Stimulated activated CD8-positive, alpha-beta memory T cell treated with anti-CD3 and anti-CD28 coated beads, Interleukin-15, amount 100 ng/mL, for 24 hours (primary cell): Measurements from ENCODE around the gene HNRNPC.
"Not testable (repeated sequence)": the region's sequence is repeated elsewhere in the genome, so short reads cannot be mapped to it uniquely, and the experiment has no call there.

Experiments
- DNase-seq: peaks from one replicate; pipeline ENCODE4 v3.0.0-alpha.2; 2020; ENCODE audit warnings: low read depth

The HNRNPC gene

DNA sequence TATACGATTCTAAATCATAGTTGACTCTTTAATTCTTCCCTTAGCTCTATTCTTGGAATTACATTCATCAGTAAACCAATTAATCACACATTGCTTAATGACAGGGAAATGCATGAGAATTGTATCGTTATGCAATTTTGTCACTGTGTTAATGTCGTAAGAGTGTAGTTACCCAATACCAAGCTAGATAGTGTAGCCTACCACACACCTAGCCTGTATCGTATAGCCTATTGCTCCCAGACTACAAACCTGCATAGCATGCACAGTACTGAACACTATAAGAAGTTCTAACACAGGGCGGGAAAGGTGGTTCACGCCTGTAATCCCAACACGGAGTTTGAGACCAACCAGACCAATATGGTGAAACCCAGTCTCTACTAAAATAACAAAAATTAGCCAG, 24.7 kb downstream of the HNRNPC start:
- no peak for DNase-seq

DNA sequence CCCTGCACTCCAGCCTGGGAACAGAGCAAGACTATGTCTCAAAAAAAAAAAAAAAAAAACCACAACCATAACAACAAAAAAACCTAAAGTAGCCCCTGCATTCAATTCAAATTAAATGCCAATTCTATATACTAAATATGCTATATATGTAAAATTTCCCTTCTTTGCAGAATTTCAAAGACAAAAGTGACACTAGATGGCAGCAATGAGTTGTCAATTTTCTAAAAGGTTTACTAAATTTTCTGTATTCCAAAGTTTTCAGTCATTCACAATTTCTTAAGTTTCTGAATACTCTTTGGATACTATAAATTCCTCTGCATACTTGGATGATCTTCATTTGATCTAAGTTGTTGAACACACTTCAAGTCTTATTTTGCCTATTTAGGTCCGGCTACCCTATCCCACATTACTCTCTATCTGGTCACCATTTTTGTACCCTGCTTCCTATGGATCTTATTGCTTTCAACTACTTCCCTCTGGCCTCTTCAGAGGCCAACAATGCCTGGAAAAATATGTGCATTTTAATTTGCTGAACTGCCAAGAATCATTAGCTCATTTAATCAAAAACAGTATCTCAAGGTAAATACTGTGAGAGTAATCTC, 27.9 kb downstream of the HNRNPC start:
- DNase-seq: no peak

DNA sequence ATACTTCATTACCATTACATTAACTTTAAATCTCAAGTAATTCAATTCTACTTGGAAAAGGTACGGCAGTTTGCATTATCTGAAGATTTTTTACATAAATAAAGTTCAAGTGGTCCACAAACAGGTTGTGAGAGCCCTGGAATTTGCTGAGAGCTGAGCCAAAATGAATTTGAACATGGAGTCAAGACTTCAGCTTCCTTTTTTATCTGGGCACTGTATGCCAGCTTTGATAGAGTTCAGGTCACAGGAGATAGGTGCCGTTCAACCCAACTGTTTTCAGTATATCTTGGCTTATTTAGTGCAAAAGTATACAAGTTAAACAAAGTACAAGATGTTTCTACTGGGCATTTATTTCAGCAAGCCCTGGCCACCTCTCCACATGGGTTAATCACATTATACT, 28.8 kb downstream of the HNRNPC start:
- no peak for DNase-seq

DNA sequence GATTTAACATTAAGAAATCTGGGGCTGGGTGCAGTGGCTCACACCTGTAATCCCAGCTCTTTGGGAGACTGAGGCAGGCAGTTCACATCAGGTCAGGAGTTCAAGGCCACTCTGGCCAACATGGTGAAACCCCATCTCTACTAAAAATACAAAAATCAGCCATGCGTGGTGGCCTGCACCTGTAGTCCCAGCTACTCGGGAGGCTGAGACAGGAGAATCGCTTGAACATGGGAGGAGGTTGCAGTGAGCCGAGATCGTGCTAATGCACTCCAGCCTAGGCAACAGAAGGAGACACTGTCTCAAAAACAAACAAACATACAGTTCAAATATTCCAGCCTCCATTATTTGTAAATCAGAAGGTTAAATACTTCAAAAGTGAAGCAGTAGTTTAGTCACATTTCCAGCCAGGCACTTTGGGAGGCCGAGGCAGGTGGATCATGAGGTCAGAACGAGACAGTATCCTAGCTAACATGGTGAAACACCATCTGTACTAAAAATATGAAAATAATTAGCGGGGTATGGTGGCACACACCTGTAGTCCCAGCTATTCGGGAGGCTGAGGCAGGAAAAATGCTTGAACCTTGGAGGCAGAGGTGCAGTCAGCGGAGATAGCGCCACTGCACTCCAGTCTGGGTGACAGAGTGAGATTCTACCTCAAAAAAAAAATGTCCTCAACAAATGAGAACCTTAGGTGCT, 30.3 kb downstream of the HNRNPC start:
- no peak for DNase-seq

DNA sequence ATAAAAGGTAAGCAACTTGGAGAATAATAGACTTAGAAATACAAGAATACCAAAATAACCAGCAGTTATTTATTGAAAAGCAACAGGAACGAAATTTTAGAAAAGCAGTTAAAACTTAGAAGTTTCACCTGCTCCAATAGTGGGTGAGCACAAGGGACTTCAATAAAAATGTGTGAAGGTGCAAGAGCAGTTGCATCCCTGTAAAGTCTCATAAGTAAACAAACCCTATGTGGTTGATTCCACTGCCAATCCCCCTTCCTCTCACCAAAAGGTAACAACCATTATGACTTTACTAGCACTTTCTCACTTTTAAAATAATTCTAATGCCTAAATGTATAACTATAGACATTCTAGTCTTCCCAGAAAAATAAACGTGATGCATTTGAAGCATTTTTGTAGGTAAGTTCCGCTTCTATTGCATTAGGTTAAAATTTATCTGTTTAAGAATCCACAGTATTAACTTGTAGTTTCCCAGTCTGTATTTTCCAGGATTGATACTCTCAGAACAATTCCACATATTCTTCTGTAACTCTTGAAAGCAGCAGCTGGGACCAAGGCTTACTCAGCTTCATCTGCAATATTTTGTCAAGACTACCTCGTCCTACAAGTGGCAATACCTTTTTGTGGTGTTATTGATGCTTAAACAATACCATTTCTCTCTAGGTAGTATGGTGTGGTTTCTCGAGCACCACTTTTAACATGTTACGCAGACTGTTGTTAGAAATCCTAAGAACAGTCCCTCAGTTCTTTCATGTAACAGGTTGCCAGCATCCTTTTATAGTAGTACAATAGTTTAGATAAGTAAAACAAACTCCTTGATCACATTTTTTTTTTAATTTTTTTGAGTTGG, 32.1 kb downstream of the HNRNPC start:
- no peak for DNase-seq

DNA sequence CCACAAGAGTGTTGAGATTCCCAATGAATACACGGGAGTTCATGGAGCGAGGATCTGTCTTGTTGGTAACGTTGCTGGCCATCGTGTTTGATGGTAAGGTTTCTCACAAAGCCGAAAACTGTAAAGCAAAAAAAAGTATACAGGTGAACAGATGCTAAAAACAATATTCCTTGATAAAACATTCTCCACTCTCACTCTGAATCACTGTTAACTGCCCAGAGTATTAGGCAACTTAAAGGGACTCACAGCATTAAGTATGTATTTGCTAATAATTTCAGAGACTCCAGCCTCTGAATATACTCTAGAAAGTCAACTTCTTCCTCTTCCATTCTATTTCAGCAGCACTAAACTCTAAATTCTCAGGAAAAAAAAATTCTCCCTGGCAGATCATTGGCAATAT, 35.1 kb downstream of the HNRNPC start:
- no peak for DNase-seq

DNA sequence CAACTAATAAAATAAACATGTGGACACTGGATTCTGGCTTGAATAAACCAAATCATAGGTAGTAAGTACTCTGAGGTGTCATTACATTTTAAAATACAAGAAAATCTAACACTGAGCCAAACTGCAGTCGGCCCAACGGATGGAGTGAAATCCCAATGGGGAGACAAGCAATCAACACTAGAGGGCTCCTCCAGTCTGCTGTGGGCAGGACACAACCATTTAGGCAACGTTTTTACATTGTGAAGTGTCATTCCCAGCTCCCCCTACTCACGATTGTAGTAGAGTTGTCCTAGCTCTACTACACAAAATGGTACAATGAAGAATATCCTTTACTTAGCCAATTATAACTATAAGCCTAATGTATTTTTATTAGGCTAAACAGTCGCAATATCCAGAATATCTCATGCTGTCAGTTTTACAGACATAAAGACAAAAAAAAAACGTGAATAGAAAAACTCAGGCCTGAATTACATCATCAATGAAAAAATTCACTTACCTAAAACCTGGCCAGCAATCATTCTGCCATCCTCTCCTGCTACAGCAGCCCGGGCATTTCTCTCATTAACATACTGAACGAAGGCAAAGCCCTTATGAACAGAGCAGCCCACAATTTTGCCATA, 35.7 kb downstream of the HNRNPC start:
- no peak for DNase-seq

DNA sequence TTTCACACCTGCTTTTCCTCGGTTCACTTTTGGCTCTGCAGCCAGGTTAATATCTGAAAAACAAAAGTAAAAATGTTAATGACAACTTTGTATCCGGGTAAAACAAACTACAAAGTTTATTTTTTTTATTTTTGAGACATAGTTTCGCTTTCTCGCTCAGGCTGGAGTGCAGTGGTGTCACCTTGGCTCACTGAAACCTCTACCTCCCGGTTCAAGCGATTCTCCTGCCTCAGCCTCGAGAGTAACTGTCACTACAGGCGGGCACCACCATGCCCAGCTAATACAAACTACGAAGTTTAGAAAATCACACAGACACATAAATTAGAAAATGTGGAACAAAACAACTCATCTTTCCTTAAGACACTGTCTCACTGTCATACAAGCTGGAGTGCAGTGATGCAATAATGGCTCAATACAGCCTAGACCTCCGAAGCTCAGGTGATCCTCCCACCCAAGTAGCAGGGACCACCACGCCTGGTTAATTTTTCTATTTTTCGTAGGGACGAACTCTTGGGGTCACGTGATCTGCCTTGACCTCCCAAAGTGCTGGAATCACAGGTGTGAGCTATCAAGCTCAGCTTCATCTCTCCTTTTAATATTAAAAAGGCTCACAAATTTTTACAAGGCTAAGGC, 38.1 kb downstream of the HNRNPC start:
- no peak for DNase-seq

DNA sequence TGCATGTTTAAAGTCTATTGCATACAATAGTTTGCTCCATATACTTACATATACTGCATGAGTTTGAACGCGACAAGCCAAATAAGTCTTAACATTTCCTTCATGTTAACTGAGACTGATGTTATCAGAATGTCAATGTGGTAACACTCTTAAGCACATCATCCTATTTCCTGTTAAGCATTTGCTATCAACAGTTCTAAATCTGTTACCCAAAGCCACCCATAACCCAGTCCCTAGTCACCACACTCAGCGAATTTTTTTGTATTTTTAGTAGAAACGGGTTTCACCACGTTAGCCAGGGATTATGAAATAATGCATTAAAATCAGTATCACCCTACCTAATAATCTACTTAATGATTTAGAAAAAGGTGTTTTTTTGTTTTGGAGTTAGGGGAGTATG, 39.4 kb downstream of the HNRNPC start:
- DNase-seq: no peak

DNA sequence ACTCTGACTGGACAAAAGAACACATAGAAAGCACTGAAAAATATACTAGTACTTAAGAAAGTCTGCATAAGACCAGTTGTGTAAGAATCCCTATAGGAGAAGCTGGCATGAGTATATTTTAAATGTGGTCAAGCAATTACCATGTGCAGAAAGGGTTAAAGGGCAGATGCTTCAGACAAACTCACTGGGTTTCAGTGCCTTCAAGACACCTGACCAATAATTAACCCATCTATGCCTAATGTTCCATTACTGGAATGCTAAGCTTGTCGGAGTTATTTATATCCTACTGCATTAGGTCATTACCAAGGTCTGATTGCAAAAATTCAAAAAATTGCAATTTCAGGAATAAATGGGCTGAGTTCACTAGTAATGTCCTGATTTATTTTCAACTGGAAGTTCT, 41.3 kb downstream of the HNRNPC start:
- DNase-seq: no peak

DNA sequence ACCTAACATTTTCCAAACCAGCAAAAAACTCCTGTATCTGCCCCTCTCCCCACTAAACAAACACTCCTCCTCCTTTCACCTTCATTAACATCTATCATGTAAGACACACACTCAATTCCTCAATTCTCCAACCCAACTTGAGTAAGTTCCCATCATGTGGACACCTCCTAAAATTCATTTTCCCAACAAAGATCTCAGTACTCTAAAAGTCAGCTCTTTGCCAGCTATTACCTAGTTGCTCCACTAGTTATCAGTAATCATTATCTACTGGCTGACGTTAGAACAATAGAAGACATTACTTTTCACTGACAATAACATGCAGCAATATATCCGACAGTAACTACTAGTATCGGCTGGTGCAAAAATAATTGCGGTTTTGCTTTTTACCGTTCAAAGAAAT, 42.1 kb downstream of the HNRNPC start:
- no peak for DNase-seq

DNA sequence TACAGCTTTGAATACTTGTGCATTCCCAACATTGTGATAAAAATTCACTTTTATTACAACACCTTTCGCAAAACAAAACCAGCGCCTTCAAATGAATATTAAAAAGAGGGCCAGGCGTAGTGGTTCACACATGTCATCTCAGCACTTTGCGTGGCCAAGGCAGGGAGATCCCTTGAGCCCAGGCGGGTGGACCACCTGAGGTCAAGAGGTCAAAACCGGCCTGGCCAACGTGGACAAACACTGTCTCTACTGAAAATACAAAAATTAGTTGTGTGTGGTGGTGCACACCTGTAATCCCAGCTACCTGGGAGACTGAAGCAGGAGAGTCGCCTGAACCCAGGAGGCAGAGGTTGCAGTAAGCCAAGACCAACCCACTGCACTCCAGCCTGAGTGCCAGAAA, 42.8 kb downstream of the HNRNPC start:
- DNase-seq: no peak

DNA sequence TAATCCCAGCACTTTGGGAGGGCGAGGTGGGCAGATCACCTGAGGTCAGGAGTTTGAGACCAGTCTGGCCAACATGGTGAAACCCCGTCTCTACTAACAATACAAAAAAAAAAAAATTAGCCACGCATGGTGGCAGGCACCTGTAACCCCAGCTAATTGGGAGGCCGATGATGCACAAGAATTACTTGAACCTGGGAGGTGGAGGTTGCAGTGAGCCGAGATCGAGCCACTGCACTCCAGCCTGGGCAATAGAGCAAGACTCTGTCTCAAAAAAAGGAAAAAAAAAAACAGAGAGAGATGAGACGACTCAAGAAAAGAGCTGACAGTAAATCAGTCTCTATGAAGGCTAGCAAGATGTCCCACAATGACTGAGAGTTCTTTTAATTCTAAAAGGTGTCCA, 44.1 kb downstream of the HNRNPC start:
- DNase-seq: not testable (repeated sequence)

DNA sequence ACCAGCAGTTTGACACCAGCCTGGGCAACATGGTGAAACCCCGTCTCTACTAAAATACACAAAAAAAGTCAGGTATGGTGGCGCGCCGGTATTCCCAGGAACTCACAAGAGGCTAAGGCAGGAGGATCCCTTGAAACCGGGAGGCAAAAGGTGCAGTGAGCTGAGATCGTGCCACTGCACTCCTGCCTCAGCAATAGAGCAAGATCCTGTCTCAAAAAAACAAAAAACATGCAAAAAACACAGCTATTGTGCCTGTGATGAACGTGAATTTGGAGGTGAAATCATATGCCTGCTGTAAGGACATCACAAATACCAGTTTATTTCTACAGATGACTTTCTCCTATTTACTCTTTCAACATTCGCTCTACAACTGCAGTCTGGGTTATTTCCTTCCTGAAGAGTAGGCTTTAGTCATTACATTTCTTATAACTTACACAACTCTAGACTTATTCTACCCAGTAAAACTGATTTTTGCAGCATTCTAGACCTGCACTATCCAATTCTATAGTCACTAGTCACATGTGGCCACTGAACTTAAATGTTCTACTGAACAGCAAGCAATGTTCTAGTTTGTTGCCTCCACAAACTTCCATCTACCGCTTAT, 48.3 kb downstream of the HNRNPC start:
- DNase-seq: no peak

DNA sequence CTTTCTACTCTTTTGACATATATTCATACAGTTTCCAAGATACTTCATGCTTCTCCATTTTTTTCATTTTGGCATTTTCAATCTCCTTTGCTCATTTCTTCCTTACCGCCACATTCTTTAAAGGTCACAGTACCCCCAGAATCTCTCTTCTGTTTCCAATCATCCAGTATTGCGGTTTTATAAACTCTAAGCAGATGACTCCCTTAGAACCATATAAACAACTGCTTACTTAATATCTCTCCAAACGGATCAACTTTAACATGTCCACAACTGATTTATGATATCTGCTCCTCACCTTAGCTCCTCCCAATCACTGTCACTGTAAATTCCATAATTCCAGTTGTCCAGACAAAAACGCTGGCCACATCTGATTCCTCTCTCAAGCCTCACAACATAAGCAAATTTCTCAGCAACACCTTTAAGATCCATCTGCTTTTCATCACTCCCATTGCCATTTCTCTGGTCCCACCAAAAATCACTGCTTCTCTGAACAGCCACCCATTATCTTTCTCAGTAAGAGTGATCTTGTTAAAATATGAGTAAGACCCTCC, 49.6 kb downstream of the HNRNPC start:
- no peak for DNase-seq

DNA sequence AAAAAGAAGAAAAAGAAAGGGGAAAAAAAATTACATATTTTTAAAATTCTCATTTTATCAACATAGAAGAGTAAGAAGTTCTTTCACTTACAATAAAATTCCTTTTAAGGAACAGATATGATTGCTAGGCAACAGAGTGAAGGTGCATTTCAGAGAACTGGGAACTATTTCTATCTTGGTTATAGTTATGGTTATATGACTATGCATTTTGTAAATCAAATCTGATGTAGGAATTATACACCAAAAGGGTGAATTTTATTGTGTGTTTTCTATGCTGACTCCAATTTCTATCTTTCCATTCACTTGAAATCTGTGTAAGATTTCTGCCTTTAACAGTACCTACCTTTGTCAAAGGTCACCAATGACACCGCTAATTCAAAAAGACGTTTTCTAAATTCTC, 50.1 kb downstream of the HNRNPC start:
- no peak for DNase-seq

DNA sequence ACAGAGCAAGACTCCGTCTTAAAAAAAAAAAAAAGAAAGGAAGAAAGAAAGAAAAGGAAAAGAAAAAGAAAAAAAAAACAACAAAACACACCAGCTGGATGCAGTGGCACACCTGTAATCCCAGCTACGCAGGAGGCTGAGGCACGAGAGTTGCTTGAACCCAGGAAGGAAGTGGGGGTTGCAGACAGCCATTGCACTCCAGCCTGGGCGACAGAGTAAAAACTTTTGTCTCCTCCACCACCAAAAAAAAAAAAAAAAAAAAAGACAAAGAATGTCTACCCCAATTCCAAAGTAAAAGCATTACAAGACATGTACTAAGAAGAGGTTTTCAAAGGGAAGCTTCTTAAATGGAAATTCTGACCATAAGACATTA, 53.4 kb downstream of the HNRNPC start:
- DNase-seq: no peak

DNA sequence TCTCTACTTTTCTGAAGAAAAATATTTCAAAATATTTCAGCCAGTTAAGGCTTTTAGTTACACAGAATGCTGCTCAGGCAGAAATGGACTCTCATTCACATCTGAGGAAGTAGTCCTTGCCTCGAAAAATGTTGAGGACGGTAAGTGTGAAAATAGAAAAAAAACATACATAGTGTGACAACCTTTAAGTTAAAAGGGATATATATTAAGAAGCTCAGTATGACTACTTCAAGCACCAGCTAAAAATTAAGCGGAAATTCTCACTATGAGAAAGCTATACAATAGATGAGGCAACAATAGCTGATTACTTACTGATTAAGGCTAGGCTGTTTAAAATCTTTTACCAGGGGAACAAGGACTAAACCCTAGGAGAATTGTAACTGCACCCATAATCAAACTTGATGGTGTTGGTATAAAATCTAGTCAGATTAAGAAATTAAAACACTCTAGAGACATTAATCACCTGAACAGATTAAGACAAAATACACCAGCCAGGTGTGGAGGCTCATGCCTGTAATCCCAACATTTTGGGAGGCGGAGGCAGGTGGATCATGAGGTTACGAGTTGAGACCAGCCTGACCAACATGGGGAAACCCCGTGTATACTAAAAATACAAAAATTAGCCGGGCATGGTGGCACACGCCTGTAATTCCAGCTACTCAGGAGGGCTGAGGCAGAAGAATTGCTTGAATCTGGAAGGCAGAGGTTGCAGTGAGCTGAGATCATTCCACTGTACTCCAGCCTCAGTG, 53.9 kb downstream of the HNRNPC start:
- no peak for DNase-seq

DNA sequence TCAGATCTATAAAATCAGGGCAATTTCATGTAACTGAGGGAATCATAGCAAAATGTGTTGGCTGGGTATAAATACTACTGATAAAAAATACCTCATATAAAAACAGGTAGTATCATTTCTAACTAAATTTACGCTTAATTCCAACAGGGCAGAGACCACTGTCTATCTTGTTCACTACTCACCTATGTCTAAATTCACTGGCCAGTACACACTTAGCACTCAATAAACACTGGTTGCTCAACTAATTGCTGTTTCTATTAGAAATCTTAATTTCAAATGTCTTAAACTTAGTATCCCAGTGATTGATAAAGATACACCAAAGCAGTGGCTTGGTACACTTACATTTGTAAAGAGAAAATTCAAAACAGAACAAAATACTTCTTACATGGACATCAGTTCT, 55.6 kb downstream of the HNRNPC start:
- no peak for DNase-seq

DNA sequence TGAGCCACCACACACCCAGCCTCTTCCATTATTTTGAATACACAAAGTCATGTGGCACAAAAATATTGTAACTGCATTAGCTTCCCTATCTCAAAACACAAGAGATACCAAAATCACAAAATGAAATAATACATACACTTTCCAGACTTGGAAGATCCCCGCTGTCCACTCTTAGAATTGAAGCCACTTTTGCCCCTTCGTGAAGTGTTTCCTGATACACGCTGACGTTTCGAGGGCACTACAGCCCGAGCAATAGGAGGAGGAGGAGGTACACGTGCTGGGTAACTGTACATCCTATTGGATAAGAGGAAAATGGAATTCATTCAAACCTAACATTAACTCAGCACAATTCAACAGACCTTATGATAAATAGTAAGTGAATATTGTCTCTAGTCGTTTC, 56.4 kb downstream of the HNRNPC start:
- DNase-seq: not testable (repeated sequence)

DNA sequence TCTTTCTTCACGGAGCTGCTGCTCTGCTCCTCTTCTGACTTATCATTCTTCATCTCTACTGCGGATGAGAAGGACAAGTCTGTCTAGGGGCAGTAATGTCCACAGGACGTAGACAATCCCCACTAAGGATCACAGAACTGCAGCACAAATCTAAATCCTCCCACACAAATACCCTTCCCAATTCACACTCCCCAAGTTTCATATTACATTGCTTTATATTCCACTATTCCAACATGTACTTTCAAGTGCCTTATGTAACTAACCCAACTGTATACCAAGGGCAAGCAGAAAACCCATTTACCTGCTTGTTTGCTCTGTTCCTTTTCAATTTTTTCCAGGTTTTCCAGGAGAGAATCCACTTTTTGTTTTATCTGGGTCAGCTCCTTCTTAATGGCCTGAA, 57.7 kb downstream of the HNRNPC start:
- no peak for DNase-seq
